ENCODE data around the gene KCNQ1.

Gene KCNQ1, protein sequence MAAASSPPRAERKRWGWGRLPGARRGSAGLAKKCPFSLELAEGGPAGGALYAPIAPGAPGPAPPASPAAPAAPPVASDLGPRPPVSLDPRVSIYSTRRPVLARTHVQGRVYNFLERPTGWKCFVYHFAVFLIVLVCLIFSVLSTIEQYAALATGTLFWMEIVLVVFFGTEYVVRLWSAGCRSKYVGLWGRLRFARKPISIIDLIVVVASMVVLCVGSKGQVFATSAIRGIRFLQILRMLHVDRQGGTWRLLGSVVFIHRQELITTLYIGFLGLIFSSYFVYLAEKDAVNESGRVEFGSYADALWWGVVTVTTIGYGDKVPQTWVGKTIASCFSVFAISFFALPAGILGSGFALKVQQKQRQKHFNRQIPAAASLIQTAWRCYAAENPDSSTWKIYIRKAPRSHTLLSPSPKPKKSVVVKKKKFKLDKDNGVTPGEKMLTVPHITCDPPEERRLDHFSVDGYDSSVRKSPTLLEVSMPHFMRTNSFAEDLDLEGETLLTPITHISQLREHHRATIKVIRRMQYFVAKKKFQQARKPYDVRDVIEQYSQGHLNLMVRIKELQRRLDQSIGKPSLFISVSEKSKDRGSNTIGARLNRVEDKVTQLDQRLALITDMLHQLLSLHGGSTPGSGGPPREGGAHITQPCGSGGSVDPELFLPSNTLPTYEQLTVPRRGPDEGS

DNA sequence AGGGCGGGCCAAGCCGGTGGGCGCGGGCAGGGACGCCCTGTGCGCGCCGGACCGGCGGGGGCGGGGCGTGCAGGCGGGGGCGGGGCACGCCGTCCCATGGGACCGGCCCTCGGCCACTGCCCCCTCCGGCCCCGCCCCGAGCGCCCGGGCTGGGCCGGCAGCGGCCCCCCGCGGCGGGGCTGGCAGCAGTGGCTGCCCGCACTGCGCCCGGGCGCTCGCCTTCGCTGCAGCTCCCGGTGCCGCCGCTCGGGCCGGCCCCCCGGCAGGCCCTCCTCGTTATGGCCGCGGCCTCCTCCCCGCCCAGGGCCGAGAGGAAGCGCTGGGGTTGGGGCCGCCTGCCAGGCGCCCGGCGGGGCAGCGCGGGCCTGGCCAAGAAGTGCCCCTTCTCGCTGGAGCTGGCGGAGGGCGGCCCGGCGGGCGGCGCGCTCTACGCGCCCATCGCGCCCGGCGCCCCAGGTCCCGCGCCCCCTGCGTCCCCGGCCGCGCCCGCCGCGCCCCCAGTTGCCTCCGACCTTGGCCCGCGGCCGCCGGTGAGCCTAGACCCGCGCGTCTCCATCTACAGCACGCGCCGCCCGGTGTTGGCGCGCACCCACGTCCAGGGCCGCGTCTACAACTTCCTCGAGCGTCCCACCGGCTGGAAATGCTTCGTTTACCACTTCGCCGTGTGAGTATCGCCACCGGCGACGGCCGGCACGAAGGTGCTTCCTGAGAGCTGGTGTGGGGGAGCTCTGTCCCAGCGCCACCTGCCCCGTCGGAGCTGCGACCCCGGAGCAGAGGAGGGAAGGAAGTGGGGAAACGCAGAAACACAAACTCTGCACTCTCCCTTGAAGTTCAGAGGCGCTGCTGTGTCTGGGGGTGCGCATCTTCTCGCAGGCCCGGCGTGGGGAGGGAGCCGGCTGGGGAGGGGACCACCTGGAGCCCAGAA is at the start of gene KCNQ1:
Gene KCNQ1, plus strand, starts transcription at position 188 of the 925 bp plus-strand sequence. Its CDS starts 91 bp downstream, at position 279.
- TF ChIP-seq GATA2 (IDR thresholded peaks at IDR 0.05; ENCODE audit: low read depth, low read length), result no peak
- no peak for TF ChIP-seq GATA3 (IDR thresholded peaks at IDR 0.05; ENCODE audit: low read depth, low read length)

DNA sequence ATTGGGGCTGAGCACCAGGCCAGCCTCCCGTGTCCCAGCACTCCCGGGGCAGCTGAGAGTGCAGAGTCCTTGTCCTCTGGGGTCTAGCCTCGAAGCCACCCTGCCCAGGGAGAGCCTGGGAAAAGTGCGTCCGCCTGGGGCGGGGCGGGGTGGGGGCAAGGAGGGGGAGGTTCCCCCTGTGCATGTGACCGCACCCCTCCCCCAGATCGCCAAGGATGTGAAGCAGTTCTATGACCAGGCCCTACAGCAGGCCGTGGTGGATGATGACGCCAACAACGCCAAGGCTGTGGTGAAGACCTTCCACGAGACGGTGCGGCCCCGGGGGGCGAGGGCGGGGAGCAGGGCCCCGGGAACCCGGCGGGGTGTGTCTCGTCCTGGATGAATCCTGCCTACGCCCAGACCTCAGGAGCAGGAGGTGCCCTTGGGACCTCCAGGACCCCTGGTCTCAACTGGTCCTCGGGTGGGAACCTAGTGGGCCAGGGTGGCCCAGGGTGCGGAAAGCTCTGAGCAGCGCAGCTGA is 49.5 kb upstream of the KCNQ1 start:
- TF ChIP-seq GATA2 (IDR thresholded peaks at IDR 0.05; ENCODE audit: low read depth, low read length), result no peak

GRCh38 chr11:2395856-2396255 is 49.0 kb upstream of the KCNQ1 start:
- TF ChIP-seq GATA2 (IDR thresholded peaks at IDR 0.05; ENCODE audit: low read depth, low read length), result no peak
- no peak for TF ChIP-seq GATA3 (IDR thresholded peaks at IDR 0.05; ENCODE audit: low read depth, low read length)

DNA sequence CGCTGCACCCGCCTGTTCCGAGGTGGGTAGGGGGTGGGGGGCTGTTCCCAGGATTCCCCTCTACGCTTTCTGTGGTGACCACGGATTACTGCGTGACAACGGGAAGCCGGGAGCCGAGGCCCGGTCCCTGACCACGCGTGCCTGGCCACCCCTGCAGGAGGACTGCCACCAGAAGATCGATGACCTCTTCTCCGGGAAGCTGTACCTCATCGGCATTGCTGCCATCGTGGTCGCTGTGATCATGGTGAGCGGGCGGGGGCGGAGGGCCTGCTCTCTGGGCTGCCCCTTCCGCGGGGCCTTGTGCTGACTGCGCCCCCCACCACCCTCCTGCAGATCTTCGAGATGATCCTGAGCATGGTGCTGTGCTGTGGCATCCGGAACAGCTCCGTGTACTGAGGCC is 48.3 kb upstream of the KCNQ1 start:
- TF ChIP-seq GATA3 (IDR thresholded peaks at IDR 0.05; ENCODE audit: low read depth, low read length), result no peak
- no peak for TF ChIP-seq GATA2 (IDR thresholded peaks at IDR 0.05; ENCODE audit: low read depth, low read length)

- TF ChIP-seq GATA2 (IDR thresholded peaks at IDR 0.05; ENCODE audit: low read depth, low read length), result no peak
- no peak for TF ChIP-seq GATA3 (IDR thresholded peaks at IDR 0.05; ENCODE audit: low read depth, low read length)
Measured at GRCh38 chr11:2397005-2397404, 47.8 kb upstream of the KCNQ1 start.

DNA sequence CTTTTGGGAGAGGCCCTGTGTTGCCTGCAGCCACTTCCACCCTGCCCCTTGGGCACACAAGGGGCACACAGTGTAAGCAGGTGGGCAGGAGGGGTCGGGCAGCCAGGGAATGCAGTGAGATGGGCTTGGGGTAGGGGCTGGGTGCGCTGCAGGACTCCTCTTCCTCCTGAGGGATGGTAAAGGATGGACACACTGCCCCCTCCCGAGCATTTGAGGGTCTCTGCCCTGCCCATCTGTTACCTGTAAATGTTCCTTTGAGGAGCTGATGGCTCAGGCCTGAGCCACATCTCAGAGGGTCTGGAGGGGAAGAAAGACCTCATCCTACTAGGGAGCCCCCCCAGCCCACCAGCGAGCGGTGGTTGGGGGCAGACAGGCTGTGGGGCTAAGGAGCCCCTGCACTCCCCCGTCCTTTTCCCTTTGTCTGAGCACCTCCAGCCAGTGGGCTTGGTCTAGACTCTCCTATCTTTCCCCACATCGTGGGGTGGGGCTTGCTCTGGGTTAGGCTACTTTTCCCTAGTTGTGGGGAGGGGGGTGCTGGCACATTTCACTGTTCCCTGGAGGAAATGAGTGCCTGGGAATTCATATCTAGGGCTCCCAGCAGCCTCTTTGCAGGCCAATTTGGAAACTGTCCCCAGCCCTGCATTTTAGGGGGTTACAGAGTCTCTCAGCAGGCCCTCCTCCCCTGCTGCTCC is 46.0 kb upstream of the KCNQ1 start:
- TF ChIP-seq GATA3 (IDR thresholded peaks at IDR 0.05; ENCODE audit: low read depth, low read length) (no peak), GATA2 (IDR thresholded peaks at IDR 0.05; ENCODE audit: low read depth, low read length) (peak; percentile 47; the same call in 1 of the 2 replicates)

DNA sequence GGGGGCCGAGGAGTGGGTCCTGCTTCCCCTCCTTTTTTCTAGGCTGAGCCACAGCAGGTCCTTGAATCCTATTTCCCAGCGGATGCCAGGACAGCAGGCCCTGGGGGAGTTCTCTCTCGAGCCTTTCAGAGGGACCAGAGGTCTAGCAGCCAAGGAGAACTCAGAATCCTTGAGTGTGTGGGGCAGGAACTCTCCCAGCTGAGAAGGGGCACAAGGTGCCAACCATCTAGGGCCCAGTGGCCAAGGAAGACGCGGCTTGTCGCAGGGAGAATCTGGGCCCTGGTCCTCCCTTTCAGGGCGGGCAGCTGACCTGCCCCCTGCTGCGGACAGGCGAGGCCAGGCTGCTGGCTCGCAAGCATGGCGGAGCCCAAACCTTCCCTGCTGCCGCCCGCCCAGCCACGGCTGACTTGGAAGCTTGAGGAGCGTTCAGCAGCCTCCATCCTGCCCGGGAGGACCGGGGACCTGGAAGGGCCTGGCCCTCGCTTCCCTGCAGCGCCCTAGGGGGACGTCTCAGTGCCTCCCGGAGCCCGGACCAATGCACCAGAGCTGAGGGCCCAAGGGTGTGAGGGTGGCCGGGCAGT is 45.2 kb upstream of the KCNQ1 start:
- TF ChIP-seq GATA3 (IDR thresholded peaks at IDR 0.05; ENCODE audit: low read depth, low read length) (no peak), GATA2 (IDR thresholded peaks at IDR 0.05; ENCODE audit: low read depth, low read length) (no peak)

GRCh38 chr11:2400069-2400761 is 44.6 kb upstream of the KCNQ1 start, which contains the start of gene TSSC4:
Gene TSSC4, plus strand, starts transcription at chr11:2400750. Its CDS starts 1,884 bp downstream, at chr11:2402634.
- TF ChIP-seq GATA2 (IDR thresholded peaks at IDR 0.05; ENCODE audit: low read depth, low read length) (no peak), GATA3 (IDR thresholded peaks at IDR 0.05; ENCODE audit: low read depth, low read length) (no peak)

DNA sequence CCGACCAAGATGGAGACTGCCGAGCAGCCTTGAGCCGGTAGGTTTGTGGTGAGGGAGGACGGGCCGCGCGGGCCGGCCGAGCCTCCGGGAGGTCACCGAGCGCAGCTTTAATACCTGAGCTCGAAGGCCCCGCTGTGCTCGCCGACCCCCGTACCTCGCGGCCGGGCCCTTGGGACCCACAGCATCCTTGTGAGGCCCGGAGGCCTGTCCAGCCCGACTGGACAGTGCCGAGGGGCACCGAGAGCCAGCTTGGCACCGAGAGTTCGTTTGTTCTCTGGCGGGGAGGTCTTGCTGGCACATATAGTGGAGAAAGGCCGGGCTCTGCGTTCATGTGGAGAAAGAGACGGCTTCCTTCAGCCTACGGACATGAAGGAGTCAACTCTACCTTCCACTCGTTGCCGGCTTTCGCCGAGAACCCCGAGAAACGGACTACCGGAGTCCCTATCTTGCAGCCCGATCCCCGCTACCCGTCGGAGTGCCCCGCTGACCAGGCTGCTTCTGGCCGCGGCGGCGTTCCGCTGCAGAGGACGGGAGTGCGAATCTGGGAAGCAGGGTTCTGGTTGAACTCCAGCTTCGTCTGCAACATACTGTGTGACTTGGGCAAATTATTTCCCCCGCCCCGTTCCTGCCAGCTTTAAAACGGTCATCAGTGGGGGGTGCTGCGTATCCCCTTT is 43.9 kb upstream of the KCNQ1 start:
- no peak for TF ChIP-seq GATA2 (IDR thresholded peaks at IDR 0.05; ENCODE audit: low read depth, low read length)

- TF ChIP-seq GATA3 (IDR thresholded peaks at IDR 0.05; ENCODE audit: low read depth, low read length), result no peak
- TF ChIP-seq GATA2 (IDR thresholded peaks at IDR 0.05; ENCODE audit: low read depth, low read length), result no peak
Measured at GRCh38 chr11:2401436-2401984, 43.3 kb upstream of the KCNQ1 start.

GRCh38 chr11:2402106-2402505 is 42.7 kb upstream of the KCNQ1 start:
- TF ChIP-seq GATA2 (IDR thresholded peaks at IDR 0.05; ENCODE audit: low read depth, low read length), result no peak
- no peak for TF ChIP-seq GATA3 (IDR thresholded peaks at IDR 0.05; ENCODE audit: low read depth, low read length)
